AG04449 (cell line): Measurements from ENCODE around the gene TMEM255B.

Experiments
- CTCF ChIA-PET: fragments of 350-600 bp; formaldehyde crosslinking; extraction: SDS; loops from one replicate; lab custom pipeline; 2021; ENCODE audit warnings: antibody characterized with exemption; lab: Yijun Ruan, JAX
- POLR2A ChIA-PET: fragments of 400-600, 350-600 bp; formaldehyde crosslinking; extraction: SDS; loops from one replicate; lab custom pipeline; 2020; ENCODE audit warnings: antibody characterized with exemption, inconsistent platforms; lab: Yijun Ruan, JAX
- DNase-seq: peaks from one replicate; pipeline ENCODE4 v3.0.0-alpha.2; 2010; ENCODE audit warnings: low read depth, low spot score
- H3K4me3 ChIP-seq: 2 replicates; pipeline ENCODE4 v1.5.1; 2011; ENCODE audit warnings: low read depth, mild to moderate bottlenecking, control low read depth, low read length
- TF ChIP-seq, protein P1 (sequence below): IDR thresholded peaks from one replicate; pipeline ENCODE4 v1.5.1; 2011; ENCODE audit warnings: mild to moderate bottlenecking, moderate library complexity, low read length, control low read depth, inconsistent platforms; ENCODE audit not compliant: insufficient read depth; ENCODE audit errors: missing control alignments

TMEM255B gene

DNA sequence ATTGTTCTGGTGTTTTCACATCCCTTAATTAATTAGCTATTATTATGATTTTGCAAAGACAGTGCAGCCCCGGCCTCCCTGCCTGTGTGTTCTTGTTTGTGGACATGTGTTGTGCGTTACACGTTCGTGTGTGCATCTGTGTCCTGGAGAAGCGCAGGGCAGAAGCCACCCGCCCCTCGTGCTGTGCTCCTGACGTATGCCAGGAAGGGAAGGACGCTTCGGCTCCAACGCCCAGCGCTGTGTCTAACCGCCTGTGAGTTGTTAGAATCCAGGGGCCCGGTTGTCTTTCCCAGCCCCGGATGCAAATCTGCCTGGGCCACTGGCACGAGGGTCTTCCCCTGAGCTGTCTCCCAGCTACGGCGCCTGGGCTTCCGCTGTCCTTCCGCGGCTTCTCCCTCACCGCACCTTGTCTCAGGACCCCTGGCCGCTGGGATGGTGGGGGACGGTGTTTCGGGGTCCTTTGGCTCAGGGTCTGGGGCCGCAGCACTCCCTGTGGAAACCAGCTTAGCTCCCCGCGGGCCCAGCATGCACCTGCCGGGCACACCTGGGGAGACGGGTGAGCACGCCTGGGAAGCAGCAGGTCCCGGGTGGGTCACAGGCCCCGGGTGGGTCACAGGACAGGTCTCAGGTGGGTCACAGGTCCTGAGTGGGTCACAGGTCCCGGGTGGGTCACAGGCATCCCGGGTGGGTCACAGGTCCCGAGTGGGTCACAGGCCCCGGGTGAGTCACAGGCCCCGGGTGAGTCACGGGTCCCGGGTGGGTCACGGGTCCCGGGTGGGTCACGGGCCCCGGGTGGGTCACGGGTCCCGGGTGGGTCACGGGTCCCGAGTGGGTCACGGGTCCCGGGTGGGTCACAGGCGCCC lies 53.4 kb downstream of the TMEM255B start:
- POLR2A ChIA-PET = no interaction called here
- TF ChIP-seq, protein P1, sequence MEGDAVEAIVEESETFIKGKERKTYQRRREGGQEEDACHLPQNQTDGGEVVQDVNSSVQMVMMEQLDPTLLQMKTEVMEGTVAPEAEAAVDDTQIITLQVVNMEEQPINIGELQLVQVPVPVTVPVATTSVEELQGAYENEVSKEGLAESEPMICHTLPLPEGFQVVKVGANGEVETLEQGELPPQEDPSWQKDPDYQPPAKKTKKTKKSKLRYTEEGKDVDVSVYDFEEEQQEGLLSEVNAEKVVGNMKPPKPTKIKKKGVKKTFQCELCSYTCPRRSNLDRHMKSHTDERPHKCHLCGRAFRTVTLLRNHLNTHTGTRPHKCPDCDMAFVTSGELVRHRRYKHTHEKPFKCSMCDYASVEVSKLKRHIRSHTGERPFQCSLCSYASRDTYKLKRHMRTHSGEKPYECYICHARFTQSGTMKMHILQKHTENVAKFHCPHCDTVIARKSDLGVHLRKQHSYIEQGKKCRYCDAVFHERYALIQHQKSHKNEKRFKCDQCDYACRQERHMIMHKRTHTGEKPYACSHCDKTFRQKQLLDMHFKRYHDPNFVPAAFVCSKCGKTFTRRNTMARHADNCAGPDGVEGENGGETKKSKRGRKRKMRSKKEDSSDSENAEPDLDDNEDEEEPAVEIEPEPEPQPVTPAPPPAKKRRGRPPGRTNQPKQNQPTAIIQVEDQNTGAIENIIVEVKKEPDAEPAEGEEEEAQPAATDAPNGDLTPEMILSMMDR = no peak
- no peak overlapping the region for H3K4me3 ChIP-seq
- no peak for DNase-seq
- CTCF ChIA-PET = no interaction called here

DNA sequence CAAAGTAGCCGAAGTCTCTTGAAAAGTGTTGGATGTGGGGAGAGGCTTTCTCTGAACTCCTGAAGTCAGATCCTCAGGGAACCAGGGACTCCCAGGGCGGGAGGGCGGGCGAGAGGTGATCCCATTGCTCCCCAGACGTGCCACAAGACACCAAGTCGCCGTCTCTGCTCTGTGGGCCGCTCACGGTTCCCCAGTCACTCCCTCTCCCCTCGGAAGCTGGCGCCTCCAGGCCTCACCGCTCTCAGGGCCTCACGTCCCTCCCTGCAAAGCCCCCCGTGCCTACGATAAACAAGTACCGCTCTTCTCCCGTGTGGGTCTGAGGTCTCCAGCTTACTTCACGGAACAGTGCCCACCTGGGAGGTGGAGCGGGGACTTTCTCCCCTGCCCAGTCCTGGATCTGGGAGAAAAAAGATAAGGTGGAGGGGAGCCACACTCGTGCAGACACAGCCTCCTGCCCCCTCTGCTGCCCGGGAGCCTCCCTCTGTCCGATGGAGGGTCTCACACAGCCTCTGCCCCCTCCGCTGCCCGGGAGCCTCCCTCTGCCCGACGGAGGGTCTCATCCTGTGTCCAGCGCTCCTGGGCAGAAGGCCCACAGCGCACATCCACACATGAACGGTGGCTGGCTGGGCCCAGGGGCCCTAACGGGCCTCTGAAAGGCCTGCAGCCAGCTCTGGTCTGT lies 54.2 kb downstream of the TMEM255B start:
- ChIA-PET CTCF (no interaction called here), POLR2A (interaction anchor here (1.2 kb wide), 1 partner anchor 115 kb away, joined by 3 read pairs; no protein-coding TSS in a partner anchor)
- DNase-seq = no peak
- no peak overlapping the region for H3K4me3 ChIP-seq
- TF ChIP-seq, protein P1 = no peak

DNA sequence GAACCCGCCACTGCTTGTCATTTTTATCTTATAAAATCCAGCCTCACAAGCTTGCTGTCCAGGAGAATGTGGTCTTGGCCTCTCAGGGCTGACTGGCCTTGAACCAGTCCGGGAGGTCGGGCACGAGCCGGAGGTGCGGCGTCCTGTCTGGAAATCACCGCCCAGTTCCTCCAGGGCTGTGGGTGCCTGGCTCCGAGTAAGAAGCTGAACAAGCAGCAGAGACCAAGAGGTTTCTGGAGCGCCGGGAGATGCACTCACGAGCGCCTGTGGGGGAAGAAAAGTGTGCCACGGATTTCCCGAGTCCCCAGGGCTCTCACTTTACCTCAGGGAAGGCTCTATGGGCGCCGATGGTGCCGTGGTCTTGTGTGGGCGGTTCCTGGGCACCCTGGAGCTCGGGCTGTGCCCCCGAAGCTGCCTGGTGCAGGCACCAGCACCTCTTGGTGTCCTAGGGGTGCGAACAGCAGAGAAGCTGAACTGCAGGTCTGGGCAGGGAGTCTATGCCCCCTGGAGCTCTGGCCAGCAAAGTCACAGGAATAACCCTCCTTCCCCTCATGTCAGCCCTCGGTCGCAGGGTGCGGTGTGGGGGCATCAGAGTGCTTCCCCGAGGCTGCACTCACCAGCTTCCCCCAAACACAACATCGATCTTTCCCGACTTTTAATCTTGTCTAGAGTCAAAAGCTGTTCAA lies 54.9 kb downstream of the TMEM255B start:
- TF ChIP-seq, protein P1 = no peak
- CTCF ChIA-PET = no interaction called here

DNA sequence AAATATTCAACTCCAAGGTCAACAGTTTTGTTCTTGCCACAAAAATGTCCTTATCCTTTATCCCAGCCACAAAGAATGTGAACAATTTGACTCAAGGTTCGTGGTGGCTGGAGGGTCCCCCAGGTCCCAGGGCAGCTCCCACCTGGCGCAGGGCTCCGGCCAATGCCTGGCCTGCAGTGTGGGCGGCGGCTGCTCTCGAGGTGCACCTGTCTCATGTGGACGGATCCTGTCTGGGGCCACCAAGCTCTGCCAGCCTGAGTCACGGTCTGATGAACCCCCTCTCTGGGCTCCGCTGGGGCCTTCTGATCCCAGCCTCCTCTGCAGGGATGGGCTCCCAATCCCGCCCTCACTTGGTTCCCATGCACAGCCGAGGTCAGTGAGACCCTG lies 55.4 kb downstream of the TMEM255B start:
- no peak for DNase-seq
- POLR2A ChIA-PET = interaction anchor here (1.2 to 1.6 kb wide), 2 partner anchors 10 to 114 kb away, joined by 3 to 4 read pairs; no protein-coding TSS in a partner anchor
- TF ChIP-seq, protein P1 = no peak
- no peak overlapping the region for H3K4me3 ChIP-seq
- CTCF ChIA-PET = interaction anchor here (1.1 kb wide), 1 partner anchor 133 kb away, joined by 3 read pairs; no protein-coding TSS in a partner anchor

More for the DNA sequence above, 54.9 kb downstream of the TMEM255B start:
- no peak overlapping the region for H3K4me3 ChIP-seq
- DNase-seq = no peak
- POLR2A ChIA-PET = interaction anchor here (1.2 to 1.6 kb wide), 2 partner anchors 10 to 114 kb away, joined by 3 to 4 read pairs; no protein-coding TSS in a partner anchor

DNA sequence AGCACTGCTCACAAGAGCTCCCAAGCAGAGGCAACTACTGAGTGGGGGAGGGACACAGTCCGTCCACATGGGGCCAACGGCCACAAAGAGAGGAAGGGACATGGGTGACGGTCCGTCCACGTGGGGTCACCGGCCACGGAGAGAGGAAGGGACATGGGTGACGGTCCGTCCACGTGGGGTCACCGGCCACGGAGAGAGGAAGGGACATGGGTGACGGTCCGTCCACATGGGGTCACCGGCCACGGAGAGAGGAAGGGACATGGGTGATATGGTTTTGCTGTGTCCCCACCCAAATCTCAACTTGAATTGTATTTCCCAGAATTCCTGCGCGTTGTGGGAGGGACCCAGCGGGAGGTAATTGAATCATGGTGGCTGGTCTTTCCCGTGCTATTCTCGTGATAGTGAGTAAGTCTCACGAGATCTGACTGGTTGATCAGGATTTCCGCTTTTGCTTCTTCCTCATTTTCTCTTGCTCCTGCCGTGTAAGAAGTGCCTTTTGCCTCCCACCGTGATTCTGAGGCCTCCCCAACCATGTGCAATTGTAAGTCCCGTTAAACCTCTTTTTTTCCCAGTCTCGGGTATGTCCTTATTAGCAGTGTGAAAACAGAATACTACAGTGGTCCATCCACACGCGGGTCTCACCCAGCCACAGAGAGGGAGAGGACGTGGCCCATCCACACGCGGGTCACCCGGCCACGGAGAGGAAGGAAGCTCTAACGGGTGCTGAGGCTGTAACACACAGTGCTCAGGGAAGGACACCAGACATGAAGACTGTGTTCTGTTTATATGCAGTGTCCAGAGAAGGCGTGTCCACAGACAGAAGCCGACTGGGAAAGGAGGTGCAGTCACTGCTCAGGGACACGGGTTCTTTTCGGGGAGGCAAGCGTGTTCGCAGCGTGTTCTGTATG lies 56.4 kb downstream of the TMEM255B start:
- CTCF ChIA-PET = interaction anchor here (1.1 kb wide), 1 partner anchor 132 kb away, joined by 3 read pairs; no protein-coding TSS in a partner anchor
- POLR2A ChIA-PET = interaction anchor here (1.6 kb wide), 1 partner anchor 11 kb away, joined by 4 read pairs; no protein-coding TSS in a partner anchor
- TF ChIP-seq, protein P1 = no peak
- no peak for DNase-seq
- no peak overlapping the region for H3K4me3 ChIP-seq
